ENCODE measurements around the gene NKAIN4.
"Not testable (repeated sequence)": the region's sequence is repeated elsewhere in the genome, so short reads cannot be mapped to it uniquely, and the experiment has no call there.

NKAIN4 gene

GRCh38 chr20:63235399-63235983 is 18.8 kb downstream of the NKAIN4 start, which contains the start of gene BIRC7:
TSS of gene BIRC7 (plus strand) at chr20:63235905. CDS start at chr20:63236097, 192 bp downstream.
- no peak for DNase-seq

- DNase-seq: peak; percentile 58
Observed at GRCh38 chr20:63234693-63235398, 19.4 kb downstream of the NKAIN4 start.

- no peak for DNase-seq
Observed at GRCh38 chr20:63233924-63234323, 20.3 kb downstream of the NKAIN4 start.

GRCh38 chr20:63233061-63233344 is 21.3 kb downstream of the NKAIN4 start:
- no peak for DNase-seq

- no peak for DNase-seq
Observed at GRCh38 chr20:63232235-63233060, 21.8 kb downstream of the NKAIN4 start.

- peak; percentile 39 for DNase-seq
Observed at GRCh38 chr20:63230800-63231268, 23.4 kb downstream of the NKAIN4 start.

- DNase-seq: no peak
Observed at GRCh38 chr20:63228806-63229205, 25.5 kb downstream of the NKAIN4 start.

- DNase-seq: no peak
Observed at GRCh38 chr20:63227260-63227659, 27.0 kb downstream of the NKAIN4 start.

GRCh38 chr20:63226042-63226943 is 28.0 kb downstream of the NKAIN4 start:
- no peak for DNase-seq

GRCh38 chr20:63225082-63225454 is 29.2 kb downstream of the NKAIN4 start:
- no peak for DNase-seq

GRCh38 chr20:63224412-63225081 is 29.7 kb downstream of the NKAIN4 start:
- no peak for DNase-seq

GRCh38 chr20:63223826-63224207 is 30.4 kb downstream of the NKAIN4 start:
- no peak for DNase-seq

GRCh38 chr20:63223121-63223825 is 31.0 kb downstream of the NKAIN4 start:
- no peak for DNase-seq

GRCh38 chr20:63222541-63222940 is 31.7 kb downstream of the NKAIN4 start:
- no peak for DNase-seq

- DNase-seq: not testable (repeated sequence)
Observed at GRCh38 chr20:63221400-63222053, 32.7 kb downstream of the NKAIN4 start.

GRCh38 chr20:63220696-63221399 is 33.4 kb downstream of the NKAIN4 start:
- DNase-seq: no peak

GRCh38 chr20:63219866-63220521 is 34.3 kb downstream of the NKAIN4 start:
- DNase-seq: no peak

GRCh38 chr20:63219447-63219821 is 34.8 kb downstream of the NKAIN4 start:
- no peak for DNase-seq

GRCh38 chr20:63218701-63219446 is 35.4 kb downstream of the NKAIN4 start:
- no peak for DNase-seq
